Measurements from ENCODE around the gene RIMKLA.
A peak's percentile ranks its signal among the peaks of the same experiment; 100 is the strongest.

Gene RIMKLA

DNA sequence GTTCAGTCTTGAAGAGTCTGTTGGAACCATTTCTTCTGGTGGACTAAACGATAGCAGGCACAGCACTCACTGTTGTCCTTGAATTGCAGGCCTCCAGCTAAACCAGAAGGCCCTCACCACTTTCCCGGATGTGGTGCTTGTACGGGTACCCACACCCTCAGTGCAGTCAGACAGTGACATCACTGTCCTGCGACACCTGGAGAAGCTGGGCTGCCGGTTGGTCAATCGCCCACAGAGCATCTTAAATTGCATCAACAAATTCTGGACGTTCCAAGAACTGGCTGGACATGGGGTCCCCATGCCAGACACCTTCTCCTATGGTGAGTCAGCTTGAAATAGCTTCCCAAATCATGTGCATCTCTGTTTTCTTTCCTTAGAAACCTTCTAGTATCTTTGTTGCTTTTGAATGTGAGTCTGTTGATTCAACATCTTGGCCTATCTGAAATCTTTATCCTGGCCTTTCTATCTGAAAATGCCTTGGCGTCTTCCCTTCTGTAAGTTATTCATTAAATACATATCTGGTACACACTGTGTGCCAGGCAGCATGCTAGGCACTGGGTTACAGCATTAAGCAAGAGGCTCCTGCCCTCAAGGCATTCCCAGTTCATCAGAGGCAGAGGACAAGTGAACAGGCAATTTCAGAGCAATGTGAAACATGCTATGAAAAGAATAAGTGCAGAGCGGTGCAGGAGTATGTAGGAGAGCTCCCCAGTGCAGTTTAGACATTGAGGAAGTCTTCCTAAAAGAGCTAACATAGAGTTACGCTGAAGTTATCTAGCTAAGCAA lies 18.9 kb downstream of the RIMKLA start:
- DNase-seq (ENCODE audit: extremely low read depth, low read depth) = no peak
- TF ChIP-seq, protein P1, sequence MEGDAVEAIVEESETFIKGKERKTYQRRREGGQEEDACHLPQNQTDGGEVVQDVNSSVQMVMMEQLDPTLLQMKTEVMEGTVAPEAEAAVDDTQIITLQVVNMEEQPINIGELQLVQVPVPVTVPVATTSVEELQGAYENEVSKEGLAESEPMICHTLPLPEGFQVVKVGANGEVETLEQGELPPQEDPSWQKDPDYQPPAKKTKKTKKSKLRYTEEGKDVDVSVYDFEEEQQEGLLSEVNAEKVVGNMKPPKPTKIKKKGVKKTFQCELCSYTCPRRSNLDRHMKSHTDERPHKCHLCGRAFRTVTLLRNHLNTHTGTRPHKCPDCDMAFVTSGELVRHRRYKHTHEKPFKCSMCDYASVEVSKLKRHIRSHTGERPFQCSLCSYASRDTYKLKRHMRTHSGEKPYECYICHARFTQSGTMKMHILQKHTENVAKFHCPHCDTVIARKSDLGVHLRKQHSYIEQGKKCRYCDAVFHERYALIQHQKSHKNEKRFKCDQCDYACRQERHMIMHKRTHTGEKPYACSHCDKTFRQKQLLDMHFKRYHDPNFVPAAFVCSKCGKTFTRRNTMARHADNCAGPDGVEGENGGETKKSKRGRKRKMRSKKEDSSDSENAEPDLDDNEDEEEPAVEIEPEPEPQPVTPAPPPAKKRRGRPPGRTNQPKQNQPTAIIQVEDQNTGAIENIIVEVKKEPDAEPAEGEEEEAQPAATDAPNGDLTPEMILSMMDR (IDR thresholded peaks at IDR 0.05; ENCODE audit: low read depth, low read length) = no peak

DNA sequence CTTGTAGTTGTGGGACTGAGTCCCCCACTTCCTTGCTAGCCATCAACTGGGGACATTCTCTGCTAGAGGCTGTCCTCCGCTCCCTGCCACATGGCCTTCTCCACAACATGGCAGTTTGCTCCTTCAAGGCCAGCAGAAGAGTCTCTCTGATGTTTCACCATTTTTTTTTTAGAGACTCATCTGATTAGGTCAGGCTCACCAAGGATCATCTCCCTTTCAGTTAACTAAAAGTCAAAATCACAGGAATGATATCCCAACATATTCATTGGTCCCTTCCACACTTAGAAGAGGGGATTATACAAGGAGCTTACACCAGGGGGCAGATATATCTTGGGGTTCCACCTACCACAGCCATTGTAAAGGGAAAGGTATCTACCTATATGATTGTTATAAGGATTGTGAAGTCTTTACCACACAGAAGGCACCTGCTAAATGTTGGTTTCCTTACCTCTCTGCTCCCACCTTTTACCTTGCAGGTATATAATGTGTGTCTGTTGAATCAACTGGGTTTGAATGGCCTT lies 23.3 kb downstream of the RIMKLA start:
- no peak for DNase-seq (ENCODE audit: extremely low read depth, low read depth)
- TF ChIP-seq, protein P1 (IDR thresholded peaks at IDR 0.05; ENCODE audit: low read depth, low read length) = peak; percentile 2; the same call in 1 of the 2 replicates

DNA sequence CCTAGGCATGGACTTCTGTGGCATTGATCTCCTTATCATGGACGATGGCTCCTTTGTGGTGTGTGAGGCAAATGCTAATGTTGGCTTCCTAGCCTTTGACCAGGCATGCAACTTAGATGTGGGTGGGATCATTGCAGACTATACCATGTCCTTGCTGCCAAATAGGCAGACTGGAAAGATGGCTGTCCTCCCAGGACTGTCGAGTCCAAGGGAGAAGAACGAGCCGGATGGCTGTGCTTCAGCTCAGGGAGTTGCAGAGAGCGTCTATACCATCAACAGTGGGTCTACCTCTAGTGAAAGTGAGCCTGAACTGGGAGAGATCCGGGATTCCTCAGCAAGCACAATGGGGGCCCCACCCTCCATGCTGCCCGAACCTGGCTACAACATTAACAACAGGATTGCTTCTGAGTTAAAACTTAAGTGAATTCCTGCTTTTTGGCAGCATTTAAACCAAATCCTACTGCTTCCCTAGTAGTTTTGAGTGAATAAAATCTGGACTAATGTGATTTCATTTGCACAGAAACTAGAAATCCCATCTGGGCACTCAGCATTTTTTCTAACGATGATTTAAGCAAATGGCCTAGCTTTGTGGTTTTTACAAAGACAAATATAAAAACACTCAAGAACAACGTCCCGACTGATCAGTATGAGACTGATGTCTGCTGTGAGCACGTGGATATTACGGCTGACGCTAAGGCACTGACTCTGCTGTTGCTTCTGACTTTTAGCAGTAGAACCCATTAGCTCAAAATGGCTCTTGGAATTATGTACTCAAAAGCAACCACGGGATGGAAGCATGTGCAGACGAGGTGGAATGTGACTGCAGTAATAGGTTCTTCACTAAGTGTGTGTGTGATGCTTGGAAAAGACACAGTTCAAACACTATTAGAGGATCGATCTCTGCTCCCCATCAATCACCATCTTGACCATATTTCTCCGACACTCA lies 34.2 kb downstream of the RIMKLA start:
- no peak for DNase-seq (ENCODE audit: extremely low read depth, low read depth)
- TF ChIP-seq, protein P1 (IDR thresholded peaks at IDR 0.05; ENCODE audit: low read depth, low read length) = no peak

DNA sequence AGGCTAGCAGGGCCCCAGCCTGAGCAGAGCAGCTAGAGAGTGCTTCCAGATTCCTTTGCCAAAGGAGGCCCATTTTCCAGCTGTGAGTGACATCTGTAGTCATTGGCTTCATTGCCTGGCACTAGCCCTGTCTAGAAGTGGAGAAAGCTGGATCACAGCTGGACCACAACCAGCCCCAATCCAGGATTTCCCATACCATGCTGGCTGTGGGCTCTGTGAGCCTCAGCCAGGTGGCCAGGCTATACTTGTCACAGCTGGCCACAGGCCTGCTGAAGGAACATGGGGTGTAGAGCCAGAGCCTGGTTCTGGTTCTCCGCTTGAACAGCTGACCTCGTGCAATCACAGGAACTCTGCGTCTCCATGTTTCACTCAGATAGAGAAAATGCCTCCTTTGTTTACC lies 36.6 kb downstream of the RIMKLA start:
- TF ChIP-seq, protein P1 (IDR thresholded peaks at IDR 0.05; ENCODE audit: low read depth, low read length) = no peak
- DNase-seq (ENCODE audit: extremely low read depth, low read depth) = no peak

DNA sequence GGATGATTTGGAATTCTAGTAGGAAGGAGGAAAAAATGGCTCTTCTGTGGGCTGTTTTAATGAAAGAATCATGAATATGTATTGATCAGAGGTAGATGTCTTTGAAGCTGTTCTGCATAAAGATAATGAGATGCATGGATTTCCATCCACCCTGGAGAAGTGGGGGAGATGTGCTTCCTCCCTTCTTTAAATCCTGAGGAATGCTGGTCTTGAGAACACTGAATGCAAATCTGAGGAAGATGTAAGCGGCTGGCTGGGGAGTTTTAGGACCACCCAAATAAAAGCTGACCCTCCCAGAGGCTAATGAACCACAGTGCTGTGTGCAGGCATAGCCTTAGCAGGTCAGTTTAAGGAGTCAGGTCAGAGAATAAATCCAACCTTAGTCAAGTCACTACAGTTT lies 37.9 kb downstream of the RIMKLA start:
- TF ChIP-seq, protein P1 (IDR thresholded peaks at IDR 0.05; ENCODE audit: low read depth, low read length) = no peak
- no peak for DNase-seq (ENCODE audit: extremely low read depth, low read depth)

DNA sequence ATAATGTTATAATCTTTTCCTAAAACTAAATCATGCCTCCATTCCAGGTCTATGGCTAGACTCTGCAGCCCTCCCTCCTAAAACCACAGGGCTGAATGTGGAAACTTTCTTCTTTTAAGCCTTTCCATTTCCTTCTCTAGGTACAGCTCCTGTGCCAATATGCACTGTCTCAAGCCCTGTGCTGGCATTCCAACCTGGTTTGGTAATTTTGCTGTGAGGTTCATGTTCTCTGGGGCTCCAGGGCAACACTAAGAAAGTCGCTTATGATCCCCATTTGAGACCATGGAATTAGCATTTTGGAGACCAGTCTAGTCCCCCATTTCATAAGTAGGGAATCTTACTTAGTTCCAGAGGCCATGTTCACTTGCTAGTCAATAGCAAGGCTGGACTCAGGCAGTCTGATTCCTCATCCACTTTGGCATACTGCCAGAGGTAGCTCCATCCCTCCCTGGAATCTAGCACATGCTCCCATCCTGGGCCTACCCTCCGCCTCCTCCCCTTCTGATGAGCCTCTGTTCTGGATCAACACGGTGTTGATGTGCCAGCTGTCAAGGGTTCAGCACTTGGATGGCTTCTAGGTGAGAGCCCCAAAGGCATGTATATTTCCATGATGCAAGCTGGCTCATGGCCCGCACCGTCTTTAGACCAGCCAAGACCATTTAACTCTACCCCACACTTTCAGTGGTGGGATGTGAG lies 38.7 kb downstream of the RIMKLA start:
- TF ChIP-seq, protein P1 (IDR thresholded peaks at IDR 0.05; ENCODE audit: low read depth, low read length) = no peak
- no peak for DNase-seq (ENCODE audit: extremely low read depth, low read depth)
